K562 (cell line): ENCODE results near the gene EML6. TPM values are rescaled to one million over a fixed set of nuclear protein-coding genes. Genes with fewer than 3 reads are reported as not detected.

Experiments used
- BHLHE40 ChIP-seq: IDR thresholded peaks from 2 replicates; pipeline ENCODE4 v1.6.1; 2011; ENCODE audit warnings: low read length, improper control_type of control experiment
- BRF2 ChIP-seq: IDR thresholded peaks from 3 replicates; pipeline ENCODE4 v1.6.1; 2011; ENCODE audit warnings: borderline replicate concordance, mild to moderate bottlenecking; ENCODE audit not compliant: insufficient read length, insufficient read depth
- FUS ChIP-seq: fragments of 200-400 bp; formaldehyde crosslinking; optimal IDR thresholded peaks from 2 replicates; pipeline ENCODE3; 2017; ENCODE audit warnings: low read depth, low read length
- KAT2B ChIP-seq: IDR thresholded peaks from one replicate; pipeline ENCODE4 v1.6.1; 2012; ENCODE audit warnings: low read depth, mild to moderate bottlenecking, control low read depth, inconsistent platforms, low read length, moderate library complexity
- MITF ChIP-seq: IDR thresholded peaks from 2 replicates; pipeline ENCODE4 v1.6.1; 2014; ENCODE audit warnings: antibody characterized with exemption
- MYBL2 ChIP-seq, 2 experiments: fragments of 450-650 bp in 1 of 2; sonication (generic) in 1 of 2; formaldehyde crosslinking in 1 of 2; IDR thresholded peaks; 2 replicates each; pipeline versions ENCODE4 v1.6.1 to v1.8.1; 2017 to 2022; ENCODE audit warnings: borderline replicate concordance in 1 of 2, inconsistent platforms in 1 of 2, low read depth in 1 of 2, mild to moderate bottlenecking in 1 of 2, missing genetic modification reagents in 1 of 2, moderate library complexity in 1 of 2
- PPARD ChIP-seq: fragments of 250-450 bp; sonication (Bioruptor Pico); IDR thresholded peaks from 2 replicates; pipeline ENCODE4 v1.8.0; 2022; ENCODE audit warnings: inconsistent platforms, mild to moderate bottlenecking, moderate library complexity
- SREBF2 ChIP-seq: sonication (generic); formaldehyde crosslinking; IDR thresholded peaks from 2 replicates; pipeline ENCODE4 v1.4.0; 2020; ENCODE audit warnings: mild to moderate bottlenecking, missing genetic modification reagents
- ZNF384 ChIP-seq: IDR thresholded peaks from 2 replicates; pipeline ENCODE4 v1.6.1; 2012; ENCODE audit warnings: low read depth, low read length, improper control_type of control experiment
- ZNF407 ChIP-seq: fragments of 450-650 bp; IDR thresholded peaks from 2 replicates; pipeline ENCODE4 v1.6.1; 2016; ENCODE audit warnings: low read depth
- polyA plus RNA-seq, 8 experiments: library from polyadenylated mRNA; depleted of rRNA in 4 of 8; stranded (reverse) in 5 of 8; unstranded in 3 of 8; fragments of >200 nt; fragmentation: Nextera tagmentation in 2 of 8; fragmentation: Illumina TruSeq in 1 of 8; extraction: Ambion mirVana in 2 of 8; extraction: Trizol in 1 of 8; gene quantifications; 2 replicates each; pipeline versions ENCODE4 v1.2.1 to v1.2.3, GENCODE V29; 2011 to 2014; ENCODE audit warnings: inconsistent platforms in 1 of 8, missing spikeins in 1 of 8
- total RNA-seq, 7 experiments: library from RNA; depleted of rRNA in 6 of 7; stranded (reverse); fragments of >200 nt in 6 of 7; fragmentation: Illumina TruSeq in 2 of 7; extraction: Trizol in 2 of 7; gene quantifications; 2 replicates each; pipeline versions ENCODE4 v1.2.1 to v1.2.3, GENCODE V29; 2011 to 2021; ENCODE audit warnings: low replicate concordance in 1 of 7

The EML6 gene
- total and polyA plus RNA-seq, 9 of the 15 experiments (the other 6 are each of a cell fraction or from before 2014, with no cell fraction given), result 0.07 to 0.56 (median 0.25) TPM

GRCh38 chr2:54838585-54839035 lies 115.1 kb downstream of the EML6 start (continued):
- TF ChIP-seq MITF (no peak), ZNF407 (peak; percentile 32; the same call in 1 of the 2 replicates), PPARD (CRISPR knock-in tag) (no peak), ZNF384 (peak; percentile 55; the same call in 1 of the 2 replicates), KAT2B (no peak), FUS (no peak), SREBF2 (CRISPR knock-in tag) (no peak), BRF2 (no peak), MYBL2 (IDR thresholded peaks at IDR 0.05; ENCODE audit: low read depth) (no peak), MYBL2 (CRISPR knock-in tag; IDR thresholded peaks at IDR 0.05; ENCODE audit: borderline replicate concordance) (no peak), BHLHE40 (no peak)
